Stomach (tissue), 9 donors: ENCODE data around the gene PHLDB1. TPM values are rescaled to one million over a fixed set of nuclear protein-coding genes. Genes with fewer than 3 reads are reported as not detected.
"Not testable (repeated sequence)": the region's sequence is repeated elsewhere in the genome, so short reads cannot be mapped to it uniquely, and the experiment has no call there.

Experiments used
- DNase-seq, 2 donors: peaks; one replicate each; pipeline versions ENCODE4 v3.0.0 to v3.0.0-alpha.2; 2013 to 2019
- H3K27ac ChIP-seq, 5 donors: fragments of 200-600 bp in 4 of 5; sonication (generic) in 4 of 5; one replicate each; pipeline ENCODE4 v1.5.1; 2013 to 2019; ENCODE audit warnings: mild to moderate bottlenecking in 1 of 5, moderate library complexity in 1 of 5
- H3K27me3 ChIP-seq, 3 donors: fragments of 200-600 bp; sonication (generic); one replicate each; pipeline ENCODE4 v1.5.1; 2017 to 2019; ENCODE audit warnings: mixed run types in 1 of 3
- H3K36me3 ChIP-seq, 4 donors: fragments of 200-600 bp; sonication (generic); 1 replicate in 3 of 4; 2 replicates in 1 of 4; pipeline ENCODE4 v1.5.1; 2016 to 2019
- H3K4me1 ChIP-seq, 4 donors: fragments of 200-600 bp; sonication (generic); one replicate each; pipeline ENCODE4 v1.5.1; 2016 to 2019
- H3K4me3 ChIP-seq, 4 donors: fragments of 200-600 bp; sonication (generic) in 3 of 4; one replicate each; pipeline ENCODE4 v1.5.1; 2016 to 2019; ENCODE audit warnings: mild to moderate bottlenecking in 1 of 4
- H3K9me3 ChIP-seq, 4 donors: fragments of 200-600 bp; sonication (generic); one replicate each; pipeline ENCODE4 v1.5.1; 2016 to 2019
- EP300 ChIP-seq: sonication (generic); formaldehyde crosslinking; IDR thresholded peaks from one replicate; pipeline ENCODE4 v1.6.1; 2017; ENCODE audit warnings: antibody characterized with exemption
- POLR2A ChIP-seq, 4 donors: fragments of 450-650 bp; IDR thresholded peaks; one replicate each; pipeline ENCODE4 v1.6.1; 2016; ENCODE audit warnings: antibody characterized with exemption in 4 of 4, control low read depth in 2 of 4, mild to moderate bottlenecking in 1 of 4, moderate library complexity in 1 of 4
- POLR2AphosphoS5 ChIP-seq, 3 donors: sonication (generic); formaldehyde crosslinking; IDR thresholded peaks; one replicate each; pipeline ENCODE4 v1.6.1; 2016; ENCODE audit warnings: antibody characterized with exemption in 3 of 3
- WGBS, 5 donors: extraction: QIAGEN DNeasy Blood & Tissue Kit in 3 of 5; methylation state at CpG; one replicate each; pipeline versions ENCODE4 v1.1.5 to v1.1.7; 2013 to 2018; 5-methylcytosine and 5-hydroxymethylcytosine counted together
- intact Hi-C: fragments of 100-400 bp; cut with DNase I; formaldehyde crosslinking; loops from one replicate; pipeline ENCODE4 v1.15.1; 2023; ENCODE audit warnings: low total_unique reads
- polyA plus RNA-seq, 3 donors: library from polyadenylated mRNA; stranded (reverse); fragments of 200-250 nt; gene quantifications; one replicate each; pipeline ENCODE4 v1.2.3, GENCODE V29; 2013
- total RNA-seq, 5 donors: library from RNA; depleted of rRNA; stranded (reverse); fragments of >200 nt; gene quantifications; one replicate each; pipeline versions ENCODE4 v1.1.0 to v1.2.3, GENCODE V29; 2014 to 2016
- TF ChIP-seq, protein P1 (sequence below), 7 experiments: fragments of 450-650 bp in 4 of 7; fragments of 200-600 bp in 3 of 7; sonication (generic) in 3 of 7; IDR thresholded peaks; one replicate each; pipeline ENCODE4 v1.5.1; 2016 to 2019; ENCODE audit warnings: antibody characterized with exemption in 7 of 7, control low read depth in 2 of 7, mild to moderate bottlenecking in 1 of 7
- donor health status: healthy with polysubstance abuse.
- donor health status: Bipolar disorder and iron deficiency.
- donor health status: healthy.

PHLDB1 gene
- total and polyA plus RNA-seq, 8 donors = 28.4 to 291 (median 41.4) TPM

DNA sequence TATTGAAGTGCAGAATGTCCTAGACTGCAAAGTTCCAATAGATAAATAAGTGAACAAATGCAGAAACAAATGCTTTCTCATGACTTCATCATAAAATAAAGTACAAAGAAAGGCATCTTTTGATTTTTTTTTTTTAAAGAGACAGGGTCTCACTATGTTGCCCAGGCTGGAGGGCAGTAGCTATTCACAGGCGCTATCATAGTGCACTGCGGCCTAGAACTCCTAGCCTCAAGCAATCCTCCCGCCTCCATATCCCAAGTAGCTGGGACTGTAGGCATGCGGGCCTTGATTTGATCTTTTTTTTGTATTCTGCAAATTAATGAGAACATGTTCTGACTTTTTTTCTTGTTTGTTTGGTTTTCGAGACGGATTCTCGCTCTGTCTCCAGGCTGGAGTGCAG lies 32.8 kb upstream of the PHLDB1 start:
- Histone ChIP-seq H3K27ac (no peak overlapping the region), H3K36me3 (peaks cover 0 to 3% (median 0%) of the 10 kb centered on the region in 4 donors), H3K9me3 (no peaks in the 10 kb centered on the region), H3K4me3 (peak overlapping the region in 3 of 4 donors; percentile 6 to 88 (median 87)), H3K4me1 (peaks cover 41 to 71% (median 60%) of the 10 kb centered on the region in 4 donors), H3K27me3 (no peaks in the 10 kb centered on the region)
- WGBS, 5 donors = 80 to 92% (median 88%) methylated on average over 7 of the region's 7 CpGs
- no peak for DNase-seq
- intact Hi-C loops = no loop called here
- TF ChIP-seq POLR2A (IDR thresholded peaks at IDR 0.05) (no peak), POLR2AphosphoS5 (IDR thresholded peaks at IDR 0.05) (no peak), EP300 (no peak)
- TF ChIP-seq, protein P1, sequence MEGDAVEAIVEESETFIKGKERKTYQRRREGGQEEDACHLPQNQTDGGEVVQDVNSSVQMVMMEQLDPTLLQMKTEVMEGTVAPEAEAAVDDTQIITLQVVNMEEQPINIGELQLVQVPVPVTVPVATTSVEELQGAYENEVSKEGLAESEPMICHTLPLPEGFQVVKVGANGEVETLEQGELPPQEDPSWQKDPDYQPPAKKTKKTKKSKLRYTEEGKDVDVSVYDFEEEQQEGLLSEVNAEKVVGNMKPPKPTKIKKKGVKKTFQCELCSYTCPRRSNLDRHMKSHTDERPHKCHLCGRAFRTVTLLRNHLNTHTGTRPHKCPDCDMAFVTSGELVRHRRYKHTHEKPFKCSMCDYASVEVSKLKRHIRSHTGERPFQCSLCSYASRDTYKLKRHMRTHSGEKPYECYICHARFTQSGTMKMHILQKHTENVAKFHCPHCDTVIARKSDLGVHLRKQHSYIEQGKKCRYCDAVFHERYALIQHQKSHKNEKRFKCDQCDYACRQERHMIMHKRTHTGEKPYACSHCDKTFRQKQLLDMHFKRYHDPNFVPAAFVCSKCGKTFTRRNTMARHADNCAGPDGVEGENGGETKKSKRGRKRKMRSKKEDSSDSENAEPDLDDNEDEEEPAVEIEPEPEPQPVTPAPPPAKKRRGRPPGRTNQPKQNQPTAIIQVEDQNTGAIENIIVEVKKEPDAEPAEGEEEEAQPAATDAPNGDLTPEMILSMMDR (IDR thresholded peaks at IDR 0.05) = no peak

DNA sequence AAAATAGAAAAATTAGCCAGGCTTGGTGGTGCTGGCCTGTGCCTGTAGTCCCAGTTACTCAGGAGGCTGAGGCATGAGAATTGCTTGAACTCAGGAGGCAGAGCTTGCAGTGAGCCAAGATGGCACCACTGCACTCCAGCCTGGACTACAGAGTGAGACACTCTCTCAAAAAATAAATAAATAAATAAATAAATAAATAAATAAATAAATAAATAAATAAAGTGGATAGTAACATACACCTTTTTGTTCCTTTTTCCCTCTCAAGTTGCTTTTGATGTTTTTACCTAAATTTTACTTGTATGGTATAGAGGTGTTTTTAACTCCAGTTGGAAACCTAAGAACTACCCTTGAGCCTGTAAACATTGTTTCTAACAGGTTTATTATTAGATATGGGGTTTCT lies 29.4 kb upstream of the PHLDB1 start:
- DNase-seq, H3K27me3 ChIP-seq, H3K4me3 ChIP-seq, H3K9me3 ChIP-seq, intact Hi-C loops: not testable (repeated sequence)
- H3K36me3 ChIP-seq = peaks cover 8 to 27% (median 20%) of the 10 kb centered on the region in 4 donors
- H3K27ac ChIP-seq = peak overlapping the region in 1 of 5 donors; percentile 46
- peaks cover 38 to 88% (median 61%) of the 10 kb centered on the region in 4 donors for H3K4me1 ChIP-seq

DNA sequence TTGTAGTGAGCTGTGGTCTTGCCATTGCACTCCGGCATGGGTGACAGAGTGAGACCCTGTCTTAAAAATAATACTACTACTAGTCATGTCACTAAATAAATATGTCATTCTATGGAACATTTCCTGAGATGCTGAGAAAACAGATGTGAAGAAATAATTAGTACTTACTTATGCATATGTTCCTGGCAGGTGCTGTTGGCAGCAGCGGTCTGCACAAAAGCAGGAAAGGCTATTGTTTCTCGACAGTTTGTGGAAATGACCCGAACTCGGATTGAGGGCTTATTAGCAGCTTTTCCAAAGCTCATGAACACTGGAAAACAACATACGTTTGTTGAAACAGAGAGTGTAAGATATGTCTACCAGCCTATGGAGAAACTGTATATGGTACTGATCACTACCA lies 26.4 kb upstream of the PHLDB1 start:
- peaks cover 13 to 58% (median 33%) of the 10 kb centered on the region in 4 donors for H3K4me1 ChIP-seq
- 59 to 72% (median 61%) methylated on average over 6 of the region's 6 CpGs for WGBS, 5 donors
- H3K9me3 ChIP-seq = no peaks in the 10 kb centered on the region
- peaks cover 39 to 58% (median 50%) of the 10 kb centered on the region in 4 donors for H3K36me3 ChIP-seq
- DNase-seq = peak in 1 of 2 donors; percentile 24
- H3K4me3 ChIP-seq = no peak overlapping the region
- no peaks in the 10 kb centered on the region for H3K27me3 ChIP-seq
- intact Hi-C loops = no loop called here
- no peak for TF ChIP-seq POLR2A (IDR thresholded peaks at IDR 0.05)
- TF ChIP-seq POLR2AphosphoS5 (IDR thresholded peaks at IDR 0.05) = no peak
- no peak for TF ChIP-seq EP300
- TF ChIP-seq, protein P1 (IDR thresholded peaks at IDR 0.05) = no peak
- H3K27ac ChIP-seq = peak overlapping the region in 1 of 5 donors; percentile 32

GRCh38 chr11:118587952-118588351 lies 19.5 kb upstream of the PHLDB1 start:
- 82 to 100% (median 100%) methylated on average over 1 of the region's 1 CpG for WGBS, 5 donors
- peaks cover 0 to 6% (median 2%) of the 10 kb centered on the region in 4 donors for H3K4me1 ChIP-seq
- TF ChIP-seq, protein P1 (IDR thresholded peaks at IDR 0.05) = no peak
- TF ChIP-seq POLR2AphosphoS5 (IDR thresholded peaks at IDR 0.05) (no peak), EP300 (no peak), POLR2A (IDR thresholded peaks at IDR 0.05) (no peak)
- no peak overlapping the region for H3K4me3 ChIP-seq
- DNase-seq = no peak
- intact Hi-C loops = no loop called here
- H3K27me3 ChIP-seq = no peaks in the 10 kb centered on the region
- H3K36me3 ChIP-seq = peaks cover 82 to 100% (median 100%) of the 10 kb centered on the region in 4 donors
- H3K9me3 ChIP-seq = no peaks in the 10 kb centered on the region
- H3K27ac ChIP-seq = no peak overlapping the region

GRCh38 chr11:118592616-118593367 lies 14.6 kb upstream of the PHLDB1 start:
- Histone ChIP-seq H3K9me3 (no peaks in the 10 kb centered on the region), H3K4me1 (peaks cover 0 to 40% (median 22%) of the 10 kb centered on the region in 4 donors), H3K27ac (peak overlapping the region in 4 of 5 donors; percentile 28 to 75 (median 63)), H3K4me3 (no peak overlapping the region), H3K36me3 (peaks cover 68 to 100% (median 99%) of the 10 kb centered on the region in 4 donors), H3K27me3 (no peaks in the 10 kb centered on the region)
- WGBS, 5 donors = 64 to 93% (median 80%) methylated on average over 2 of the region's 2 CpGs
- peak; percentile 1 to 26 for DNase-seq
- intact Hi-C loops = no loop called here
- no peak for TF ChIP-seq POLR2AphosphoS5 (IDR thresholded peaks at IDR 0.05)
- TF ChIP-seq POLR2A (IDR thresholded peaks at IDR 0.05) = no peak
- no peak for TF ChIP-seq EP300
- TF ChIP-seq, protein P1 (IDR thresholded peaks at IDR 0.05) = no peak
